AG04449 (cell line): Measurements from ENCODE around the gene CTSE.

Experiments
- CTCF ChIA-PET: fragments of 350-600 bp; formaldehyde crosslinking; extraction: SDS; loops from one replicate; lab custom pipeline; 2021; ENCODE audit warnings: antibody characterized with exemption; lab: Yijun Ruan, JAX
- POLR2A ChIA-PET: fragments of 400-600, 350-600 bp; formaldehyde crosslinking; extraction: SDS; loops from one replicate; lab custom pipeline; 2020; ENCODE audit warnings: antibody characterized with exemption, inconsistent platforms; lab: Yijun Ruan, JAX
- DNase-seq: peaks from one replicate; pipeline ENCODE4 v3.0.0-alpha.2; 2010; ENCODE audit warnings: low read depth, low spot score
- H3K4me3 ChIP-seq: 2 replicates; pipeline ENCODE4 v1.5.1; 2011; ENCODE audit warnings: low read depth, mild to moderate bottlenecking, control low read depth, low read length
- CTCF ChIP-seq: IDR thresholded peaks from one replicate; pipeline ENCODE4 v1.5.1; 2011; ENCODE audit warnings: mild to moderate bottlenecking, moderate library complexity, low read length, control low read depth, inconsistent platforms; ENCODE audit not compliant: insufficient read depth; ENCODE audit errors: missing control alignments

CTSE gene

GRCh38 chr1:206032380-206033140 is 8.9 kb upstream of the CTSE start:
- CTCF ChIA-PET = interaction anchor here (0.9 to 6.1 kb wide), 6 partner anchors 7 to 74 kb away, joined by 3 to 121 read pairs (median 14); partner anchors contain the start of gene CTSE
- POLR2A ChIA-PET = no interaction called here
- TF ChIP-seq CTCF = no peak
- H3K4me3 ChIP-seq = no peak overlapping the region
- DNase-seq = no peak

- ChIA-PET POLR2A (no interaction called here), CTCF (interaction anchor here (0.6 to 6.1 kb wide), 33 partner anchors 9 to 246 kb away, joined by 3 to 121 read pairs (median 5); partner anchors contain the start of gene RAB7B)
- no peak for DNase-seq
- peak; percentile 91 for TF ChIP-seq CTCF
- H3K4me3 ChIP-seq = no peak overlapping the region
Observed at GRCh38 chr1:206030714-206031113, 7.0 kb upstream of the CTSE start.

GRCh38 chr1:206030191-206030590 is 6.5 kb upstream of the CTSE start:
- no peak for TF ChIP-seq CTCF
- CTCF ChIA-PET = interaction anchor here (0.8 to 6.1 kb wide), 29 partner anchors 8 to 245 kb away, joined by 3 to 121 read pairs (median 5); no protein-coding TSS in a partner anchor
- no peak for DNase-seq
- no peak overlapping the region for H3K4me3 ChIP-seq
- POLR2A ChIA-PET = no interaction called here

- DNase-seq = no peak
- CTCF ChIA-PET = interaction anchor here (1.0 to 6.1 kb wide), 18 partner anchors 9 to 105 kb away, joined by 3 to 121 read pairs (median 6); no protein-coding TSS in a partner anchor
- TF ChIP-seq CTCF = no peak
- no peak overlapping the region for H3K4me3 ChIP-seq
- POLR2A ChIA-PET = no interaction called here
Observed at GRCh38 chr1:206029484-206029883, 5.8 kb upstream of the CTSE start.

GRCh38 chr1:206025283-206025820 is 1.7 kb upstream of the CTSE start:
- no peak for DNase-seq
- CTCF ChIA-PET = interaction anchor here (1.0 to 1.9 kb wide), 3 partner anchors 40 to 83 kb away, joined by 3 to 9 read pairs (median 4); no protein-coding TSS in a partner anchor
- TF ChIP-seq CTCF = no peak
- no peak overlapping the region for H3K4me3 ChIP-seq
- POLR2A ChIA-PET = no interaction called here

- TF ChIP-seq CTCF = no peak
- ChIA-PET CTCF (interaction anchor here (1.0 to 1.9 kb wide), 3 partner anchors 8 to 83 kb away, joined by 6 to 8 read pairs (median 8); no protein-coding TSS in a partner anchor), POLR2A (no interaction called here)
- H3K4me3 ChIP-seq = no peak overlapping the region
- no peak for DNase-seq
Observed at GRCh38 chr1:206022766-206023165, 929 bp downstream of the CTSE start.
